Astrocyte of the hippocampus (primary cell): ENCODE results near the gene SMIM12.
A peak's percentile ranks its signal among the peaks of the same experiment; 100 is the strongest.
"Not testable (repeated sequence)": the region's sequence is repeated elsewhere in the genome, so short reads cannot be mapped to it uniquely, and the experiment has no call there.

ENCODE experiments used
- DNase-seq: peaks from one replicate; pipeline ENCODE4 v3.0.0; 2011; ENCODE audit warnings: low read depth, low spot score

Gene SMIM12

DNA sequence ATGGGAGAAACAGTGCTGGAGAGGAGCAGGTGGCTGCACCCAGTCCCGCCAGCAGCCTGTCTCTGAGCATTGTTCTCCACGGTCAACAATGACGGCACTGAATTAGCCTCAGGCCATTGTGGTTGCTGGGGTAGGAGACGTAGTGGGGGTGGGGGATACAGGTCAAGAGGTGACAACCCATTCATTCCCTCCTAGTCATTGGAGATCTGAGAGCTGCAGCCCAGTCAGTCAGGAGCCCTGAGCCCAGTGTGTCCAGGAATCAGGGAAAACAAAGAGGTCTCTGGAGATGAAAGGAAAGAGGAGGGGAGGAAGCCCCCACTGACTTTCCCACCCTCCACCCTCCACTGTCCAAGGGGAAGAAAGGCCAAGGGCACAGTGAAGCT, 15.3 kb downstream of the SMIM12 start:
- no peak for DNase-seq

DNA sequence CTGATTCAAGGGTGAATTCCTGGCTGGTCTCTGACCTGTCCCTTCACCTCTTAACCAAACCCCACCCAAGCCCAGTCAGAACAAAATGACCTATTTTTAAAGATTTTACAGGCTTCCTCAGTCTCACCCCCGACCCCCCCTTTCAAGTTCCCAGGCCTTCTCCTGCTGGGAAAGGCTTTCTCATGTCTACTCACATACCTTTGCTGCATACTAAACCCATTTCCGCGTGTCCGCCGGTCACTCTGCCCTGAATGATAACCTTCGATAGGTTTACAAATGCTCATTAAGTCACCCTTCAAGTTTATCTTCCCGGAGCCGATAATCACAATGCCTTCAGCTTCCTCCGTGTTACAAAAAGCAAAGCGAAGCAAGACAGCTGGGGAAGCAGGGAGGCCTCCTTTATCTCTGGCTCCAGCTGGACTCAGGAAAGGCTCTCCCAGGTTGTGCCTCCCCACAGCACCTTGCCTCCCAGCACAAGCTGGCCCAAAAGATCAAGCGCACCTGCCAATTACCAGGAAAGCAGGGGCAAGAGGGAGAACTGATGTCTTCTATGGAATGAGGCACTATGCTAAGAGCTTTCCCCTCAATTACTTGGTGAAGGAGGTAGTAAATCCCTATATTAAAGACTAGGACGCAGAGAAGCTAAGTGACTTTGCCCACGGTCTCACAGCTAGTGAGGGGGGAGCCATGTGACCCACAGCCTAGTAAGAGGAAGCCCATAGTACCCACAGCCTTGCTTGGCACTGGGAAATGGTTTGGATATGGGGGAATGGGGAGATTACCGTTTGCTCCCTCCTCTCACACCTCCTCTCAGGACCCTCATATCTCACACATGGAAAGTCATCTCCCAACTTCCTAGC, 15.9 kb downstream of the SMIM12 start:
- DNase-seq: no peak

DNA sequence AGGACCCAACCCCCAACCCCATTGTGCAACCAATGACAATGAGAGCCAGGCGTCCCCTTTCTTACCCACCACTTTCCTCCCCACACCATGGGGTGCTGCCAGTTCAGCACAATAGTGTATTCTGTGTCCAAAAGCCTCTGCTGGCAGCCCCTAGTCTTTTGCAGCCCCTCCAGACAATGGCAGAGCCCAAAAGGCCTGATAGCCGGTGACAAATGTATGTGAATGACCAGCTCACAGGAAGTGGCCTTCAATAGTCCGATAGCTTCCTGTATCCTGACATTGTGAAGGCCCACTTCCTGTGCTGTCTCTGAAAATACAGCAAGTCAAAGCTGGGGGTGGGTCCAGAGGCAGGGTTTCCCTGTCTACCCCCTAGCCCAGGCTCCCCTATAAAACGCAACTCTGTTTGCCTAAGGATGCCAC, 16.6 kb downstream of the SMIM12 start:
- DNase-seq: no peak

DNA sequence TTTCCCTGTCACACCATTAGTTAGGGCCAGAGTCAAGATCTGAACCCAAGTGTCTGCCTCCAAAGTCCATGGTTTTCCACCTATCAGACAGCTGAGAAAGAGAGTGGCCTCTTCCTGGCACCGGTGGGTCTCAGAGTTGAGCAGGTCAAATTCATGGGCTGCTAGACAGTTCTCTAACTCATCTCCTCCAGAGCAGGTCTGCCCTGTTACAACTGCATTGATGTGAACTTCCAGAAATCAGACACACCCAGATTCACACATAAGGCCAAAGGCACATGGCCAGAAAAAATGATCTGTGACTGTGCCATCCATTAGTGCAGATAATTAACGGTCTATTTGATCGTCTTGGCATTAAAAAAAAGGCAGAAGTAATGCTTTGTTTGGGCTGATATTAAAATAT, 17.5 kb downstream of the SMIM12 start:
- no peak for DNase-seq

DNA sequence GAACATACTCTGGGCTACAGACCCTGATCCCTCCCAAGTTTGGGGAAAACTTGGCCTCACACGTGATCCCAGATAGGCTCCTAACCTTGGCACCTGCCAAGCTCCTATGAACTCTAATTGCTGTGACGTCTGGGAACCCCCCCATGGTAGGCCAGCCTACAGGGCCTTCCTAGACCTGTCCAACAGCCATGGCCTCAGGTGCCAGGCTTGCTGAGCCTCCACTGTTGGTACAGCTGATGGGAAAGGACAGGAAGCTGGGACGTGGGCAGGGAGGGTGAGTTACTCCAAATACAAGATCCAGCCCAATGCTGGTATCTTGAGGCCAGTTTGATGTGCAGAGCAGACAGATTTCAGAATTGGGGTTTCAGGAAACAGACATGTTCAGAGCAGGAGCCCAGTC, 19.1 kb downstream of the SMIM12 start:
- no peak for DNase-seq

DNA sequence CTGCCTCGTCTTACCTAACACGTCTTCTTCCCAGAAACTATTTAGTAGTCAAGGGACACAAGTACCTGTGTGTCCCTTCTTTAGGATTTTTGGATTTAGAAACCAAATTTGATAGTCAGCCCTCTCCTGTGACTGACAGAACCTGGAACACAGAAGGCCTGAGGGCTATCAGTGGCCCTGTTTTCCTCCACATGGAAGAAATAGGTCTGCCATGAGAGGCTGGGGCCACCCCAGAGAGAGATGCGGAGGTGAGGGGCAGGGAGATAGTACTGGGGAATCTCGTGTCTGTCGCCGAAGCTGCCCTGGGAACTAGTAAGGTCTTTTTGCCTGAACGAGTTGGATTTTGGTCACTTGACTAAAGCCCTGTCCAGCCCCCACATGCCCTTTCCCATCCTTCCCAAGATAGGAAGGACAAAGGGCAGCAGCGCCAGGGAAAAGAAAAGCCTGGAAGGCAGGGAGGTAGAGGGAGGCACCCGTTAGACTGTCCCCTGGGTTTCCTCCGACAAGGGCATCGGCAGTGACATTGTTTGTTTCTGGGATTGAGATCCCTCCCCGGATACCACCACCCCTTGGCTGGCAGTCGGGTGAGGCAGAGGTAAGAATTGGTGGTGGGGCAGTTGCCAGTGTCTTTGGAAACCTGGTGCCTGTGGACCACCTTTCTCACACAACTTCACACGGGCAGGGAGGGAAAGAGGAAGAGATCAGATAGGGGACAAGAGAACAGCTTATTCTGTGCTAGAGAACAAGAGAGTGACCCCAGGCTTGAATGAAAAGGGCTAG, 19.8 kb downstream of the SMIM12 start:
- DNase-seq: no peak

DNA sequence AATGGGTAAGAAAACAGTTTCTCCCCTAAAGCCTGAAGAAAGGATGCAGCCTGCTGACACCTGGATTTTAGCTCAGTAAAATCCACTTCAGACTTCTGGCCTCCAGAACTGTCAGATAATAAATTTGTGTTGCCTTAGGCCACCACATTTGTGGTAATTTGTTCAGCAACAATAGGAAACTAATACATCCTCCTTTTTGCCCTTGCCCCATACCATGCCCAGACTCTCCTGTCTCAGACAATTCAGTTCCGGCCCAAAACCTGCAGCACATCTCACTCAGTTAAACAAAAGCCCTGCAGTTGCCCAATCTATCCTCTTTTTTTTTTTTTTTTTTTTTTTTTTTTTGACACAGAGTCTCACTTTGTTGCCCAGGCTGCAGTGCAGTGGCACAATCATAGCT, 25.8 kb downstream of the SMIM12 start:
- no peak for DNase-seq

DNA sequence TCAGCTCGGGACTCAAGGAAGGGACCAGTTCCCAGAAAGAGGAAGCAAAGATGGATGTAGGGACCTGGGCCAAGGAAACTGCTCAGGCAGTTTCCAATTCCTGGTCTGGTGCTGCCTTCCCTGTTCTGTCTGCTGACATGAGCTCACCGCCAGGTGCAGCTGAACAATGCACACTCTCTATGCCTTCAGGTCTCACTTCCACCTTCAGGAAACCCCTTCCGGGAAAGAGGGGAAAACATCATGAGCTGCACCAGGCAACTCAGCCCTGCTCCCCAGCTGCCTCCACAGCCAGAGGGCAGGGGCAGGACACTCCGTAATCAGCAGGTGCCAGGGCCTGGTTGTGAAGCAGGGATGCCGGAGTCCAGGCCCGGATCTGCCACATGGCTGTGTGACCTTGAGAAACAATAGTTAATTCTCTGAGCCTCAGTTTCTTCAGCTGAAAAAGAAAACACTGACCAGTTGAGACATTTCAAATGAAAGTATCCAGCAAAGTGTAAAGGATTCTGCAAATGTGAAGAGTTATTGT, 27.8 kb downstream of the SMIM12 start:
- DNase-seq: no peak

DNA sequence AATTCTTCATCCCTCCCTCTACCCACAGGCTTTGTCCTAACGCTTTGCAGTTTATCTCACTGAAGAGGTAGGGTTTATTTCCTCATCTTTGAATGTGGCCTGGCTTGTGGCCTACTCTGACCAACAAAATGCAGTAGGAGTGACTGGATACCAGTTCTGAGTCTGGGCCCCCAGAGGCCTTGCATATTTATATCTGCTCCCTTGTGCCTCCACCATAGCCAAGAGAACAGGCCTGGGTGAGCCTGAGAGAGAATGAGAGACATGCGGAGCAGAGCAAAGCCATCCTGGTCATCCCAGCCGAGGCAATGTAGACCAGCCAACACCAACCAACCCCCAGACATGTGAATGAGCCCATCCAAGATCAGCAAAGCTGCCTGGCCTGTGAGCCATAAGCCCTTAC, 30.3 kb downstream of the SMIM12 start:
- peak; percentile 79 for DNase-seq

DNA sequence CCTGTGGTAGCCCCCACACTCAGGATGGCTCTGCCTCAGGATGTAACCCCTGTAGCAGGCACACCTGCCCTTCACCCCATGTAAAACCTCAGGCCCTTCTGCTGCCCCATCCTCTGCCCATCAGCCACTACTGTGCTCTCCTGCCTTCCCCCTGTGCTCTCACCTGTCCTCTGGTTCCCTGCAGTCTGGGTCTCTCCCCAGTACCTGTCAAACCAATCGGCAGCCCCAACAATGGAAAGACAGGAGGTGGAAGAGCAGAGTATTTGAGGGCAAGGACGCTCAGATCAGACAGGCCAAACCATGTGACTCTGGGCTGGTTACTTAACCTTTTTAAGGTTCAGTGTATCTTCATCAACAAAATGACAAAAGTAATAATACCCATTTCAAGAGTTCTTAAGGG, 30.9 kb downstream of the SMIM12 start:
- DNase-seq: no peak

DNA sequence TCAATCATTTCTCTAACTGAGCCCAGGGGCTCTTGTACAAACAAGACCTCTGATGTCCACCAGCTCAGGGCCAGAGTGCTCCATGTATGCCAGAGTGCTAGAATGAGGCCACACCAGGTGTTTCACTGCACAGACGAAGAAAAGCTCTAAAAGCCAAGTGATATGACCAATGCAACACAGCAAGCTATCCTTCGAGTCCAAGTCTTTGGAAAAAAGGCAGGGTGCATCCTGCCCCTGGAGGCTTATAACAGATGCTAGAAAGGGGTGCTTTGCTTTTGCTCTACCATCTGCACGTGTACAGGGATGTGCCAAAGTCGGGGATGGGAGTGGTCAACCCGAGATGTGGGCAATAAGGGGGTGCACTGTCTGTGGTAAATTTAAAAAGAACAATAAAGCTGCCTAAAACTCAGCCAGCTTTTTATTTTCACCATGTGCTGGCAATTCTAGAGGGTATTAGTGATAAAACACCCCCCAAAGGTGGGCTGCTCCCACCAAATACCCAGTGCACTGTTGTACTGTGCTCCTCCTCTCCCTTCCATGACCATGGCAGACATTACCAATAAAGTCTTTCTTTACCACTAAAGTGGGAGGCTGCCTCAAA, 32.1 kb downstream of the SMIM12 start:
- DNase-seq: no peak

DNA sequence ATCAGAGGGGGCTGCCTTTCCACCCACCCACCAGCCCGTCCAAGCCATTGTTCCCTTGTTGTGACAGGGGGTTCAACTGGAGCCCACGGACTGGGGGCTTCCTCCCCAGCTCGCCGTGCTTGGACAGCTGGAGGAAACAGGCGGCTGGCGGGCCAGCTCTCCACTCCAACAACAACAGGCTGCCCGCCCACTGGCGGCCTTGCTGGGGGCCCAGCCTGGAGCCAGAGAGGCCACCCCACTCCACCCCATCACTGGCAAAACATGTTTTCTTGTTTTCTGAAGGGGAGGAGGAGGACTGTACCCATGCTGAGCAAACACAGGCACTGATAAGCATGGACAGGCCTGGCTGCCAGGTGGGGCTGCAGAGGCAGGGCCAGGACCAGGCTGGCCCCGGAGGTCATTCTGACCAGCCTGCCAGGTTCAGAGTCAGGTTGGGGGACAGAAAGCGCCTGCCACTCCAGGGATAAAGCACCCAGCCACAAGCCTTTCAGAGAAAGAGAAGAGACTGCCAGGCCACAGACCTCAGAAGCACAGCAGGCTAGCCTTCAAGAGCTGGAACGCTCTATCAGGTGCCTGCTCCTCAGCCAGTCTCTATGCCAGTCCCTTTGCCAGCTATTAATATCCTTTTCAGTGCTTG, 34.0 kb downstream of the SMIM12 start:
- peak; percentile 67 for DNase-seq

DNA sequence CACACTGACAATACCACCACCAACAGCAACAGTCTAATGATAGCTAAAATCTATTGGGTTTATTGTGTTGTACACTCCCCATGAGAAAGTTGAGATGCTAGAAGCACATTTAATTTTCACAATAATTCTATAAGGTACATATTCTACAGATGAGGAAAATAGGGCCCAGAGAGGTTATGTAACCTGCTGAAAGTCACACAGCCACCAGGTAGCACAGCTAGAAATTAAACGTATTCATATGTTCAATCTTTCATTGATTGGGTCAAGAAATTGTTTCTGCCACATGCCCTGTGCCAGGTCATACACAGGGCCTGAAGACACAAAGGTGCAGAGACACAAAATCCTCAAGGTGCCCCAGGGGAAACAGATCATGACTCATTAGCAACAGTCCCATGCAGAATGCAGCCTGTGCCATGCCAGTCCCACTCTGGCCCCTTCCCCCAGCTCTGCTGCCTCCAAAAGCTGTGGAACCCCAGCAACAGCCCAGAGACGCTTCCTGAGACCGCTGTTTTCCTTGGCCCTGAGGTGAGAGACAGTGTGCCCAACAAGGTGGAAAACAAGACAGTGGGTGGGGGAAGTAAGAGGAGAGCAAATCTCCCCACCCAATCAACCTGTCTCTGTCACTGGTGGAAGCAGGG, 34.6 kb downstream of the SMIM12 start:
- no peak for DNase-seq

DNA sequence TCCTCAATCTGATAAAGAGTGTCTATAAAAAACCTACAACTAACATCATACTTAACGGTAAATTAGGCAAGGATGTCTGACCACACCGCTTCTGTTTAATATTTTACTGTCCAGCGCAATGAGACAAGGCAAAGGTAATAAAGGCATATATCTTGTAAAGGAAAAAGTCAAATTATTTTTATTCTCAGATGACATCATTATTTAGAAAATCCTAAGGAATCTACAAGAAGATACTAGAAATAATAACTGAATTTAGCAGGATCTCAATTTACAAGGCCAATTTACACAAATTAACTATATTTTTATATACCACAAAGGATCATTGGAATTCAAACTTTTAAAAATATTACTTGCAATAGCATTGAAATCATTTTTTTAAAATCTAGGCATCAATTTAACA, 37.3 kb downstream of the SMIM12 start:
- DNase-seq: no peak

DNA sequence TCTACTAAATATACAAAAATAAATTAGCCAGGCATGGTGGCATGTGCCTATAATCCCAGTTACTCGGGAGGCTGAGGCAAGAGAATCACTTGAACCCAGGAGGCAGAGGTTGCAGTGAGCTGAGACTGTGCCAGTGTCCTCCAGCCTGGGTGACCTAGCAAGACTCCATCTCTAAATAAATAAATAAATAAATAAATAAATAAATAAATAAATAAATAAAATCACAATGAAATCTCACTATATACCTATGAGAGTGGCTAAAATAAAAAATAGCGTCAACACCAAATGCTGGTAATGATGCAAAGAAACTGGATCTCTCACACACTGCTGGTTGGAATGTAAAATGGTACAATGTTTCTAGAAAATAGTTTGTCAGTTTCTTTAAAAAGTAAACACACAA, 40.7 kb downstream of the SMIM12 start:
- not testable (repeated sequence) for DNase-seq

DNA sequence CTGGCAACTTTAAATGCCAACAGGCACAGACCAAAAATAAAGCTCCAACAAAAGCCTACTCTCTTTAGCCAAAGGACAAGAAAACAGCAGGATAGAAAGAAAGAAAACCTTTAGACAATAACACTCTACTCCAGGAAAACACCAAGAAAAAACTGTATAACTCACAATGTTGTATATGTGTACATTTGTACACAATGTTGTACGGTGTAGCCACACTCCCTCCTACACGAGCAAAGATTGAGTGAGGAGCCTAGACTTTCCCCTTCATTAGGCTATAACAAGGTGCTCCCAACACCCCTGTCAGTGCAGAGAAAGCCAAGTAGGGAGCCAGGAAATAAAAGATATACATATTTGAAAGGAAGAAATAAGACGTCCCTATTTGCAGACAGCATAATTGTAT, 42.8 kb downstream of the SMIM12 start:
- no peak for DNase-seq

DNA sequence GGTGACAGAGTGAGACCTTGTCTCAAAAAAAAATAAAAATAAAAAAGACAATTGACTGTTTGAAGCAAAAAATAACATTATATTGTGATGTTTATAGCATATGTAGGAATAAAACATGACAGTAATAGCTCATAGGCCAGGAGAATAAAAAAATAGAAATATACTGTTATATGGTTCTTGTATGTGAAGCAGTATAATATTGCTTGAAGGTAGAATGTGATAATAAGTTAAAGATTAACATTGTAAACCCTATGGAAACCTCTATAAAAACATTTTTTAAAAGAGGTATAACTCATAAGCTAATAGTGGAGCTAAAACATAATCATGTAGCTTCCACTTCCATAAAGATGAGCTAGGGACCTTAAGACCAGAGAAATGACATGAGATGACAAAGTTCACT, 43.2 kb downstream of the SMIM12 start:
- DNase-seq: no peak

DNA sequence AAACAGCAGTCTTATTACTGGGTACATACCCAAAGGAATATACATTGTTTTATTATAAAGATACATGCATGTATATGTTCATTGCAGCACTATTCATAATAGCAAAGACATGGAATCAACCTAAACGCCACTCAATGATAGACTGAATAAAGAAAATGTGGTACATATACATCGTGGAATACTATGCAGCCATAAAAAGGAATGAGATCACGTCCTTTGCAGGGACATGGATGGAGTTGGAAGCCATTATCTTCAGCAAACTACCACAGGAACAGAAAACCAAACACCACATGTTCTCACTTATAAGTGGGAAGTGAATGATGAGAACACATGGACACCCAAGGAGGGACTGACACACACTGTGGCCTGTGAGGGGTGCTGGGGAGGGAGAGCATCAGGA, 48.8 kb downstream of the SMIM12 start:
- DNase-seq: not testable (repeated sequence)

DNA sequence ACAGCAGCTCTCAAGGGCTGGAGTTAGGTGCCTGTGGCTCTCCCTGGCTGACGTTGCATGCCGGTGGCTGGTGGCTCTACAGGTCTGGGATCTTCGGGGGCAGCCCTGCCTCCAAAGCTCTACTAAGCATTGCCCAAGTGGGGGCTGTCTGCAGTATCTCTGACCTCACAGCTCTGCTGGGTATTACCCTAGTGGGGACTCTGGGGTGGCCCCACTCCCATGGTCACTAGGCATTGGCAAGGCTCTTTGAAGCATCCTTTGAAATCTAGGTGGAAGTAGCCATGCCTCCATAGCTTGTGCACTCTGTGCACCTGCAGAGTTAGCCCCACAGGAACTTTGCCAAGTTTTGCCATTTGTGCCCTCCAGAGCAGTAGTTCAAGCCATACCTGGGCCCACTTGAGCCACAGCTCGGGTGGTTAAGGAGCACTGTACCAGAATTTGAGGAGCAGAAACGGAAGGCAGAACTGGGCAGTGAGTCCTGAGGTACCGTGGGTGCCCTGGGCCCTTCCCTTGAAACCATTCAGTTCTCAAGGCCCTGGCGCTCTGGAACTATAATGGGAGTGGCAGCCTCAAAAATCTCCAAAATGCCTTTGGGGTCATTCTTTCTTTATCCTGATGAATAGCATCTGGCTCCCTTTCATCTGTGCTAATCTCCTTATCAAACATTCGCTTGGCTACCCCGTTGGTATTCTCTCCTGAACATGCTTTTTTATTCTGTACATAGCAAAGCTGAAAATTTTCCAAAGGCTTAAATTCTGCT, 51.3 kb downstream of the SMIM12 start:
- DNase-seq: peak; percentile 81

DNA sequence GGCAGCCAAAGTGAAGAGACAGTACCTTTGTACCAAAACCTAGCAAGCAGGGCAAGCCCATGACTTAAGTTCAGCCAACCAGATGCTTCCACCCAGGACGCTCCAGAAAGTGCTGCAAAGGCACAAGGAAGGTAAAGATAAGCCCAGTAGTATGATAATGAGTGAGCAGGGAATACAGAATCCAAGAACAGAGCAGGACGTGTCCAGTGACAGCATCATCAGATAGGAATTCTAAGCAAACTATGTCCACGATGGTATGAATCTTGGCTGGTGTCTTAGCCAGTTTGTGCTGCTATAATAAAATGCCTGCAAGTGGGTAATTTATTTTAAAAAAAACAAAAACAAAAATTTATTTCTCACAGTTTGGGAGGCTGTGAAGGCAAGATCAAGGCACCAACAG, 53.2 kb downstream of the SMIM12 start:
- peak; percentile 68 for DNase-seq

DNA sequence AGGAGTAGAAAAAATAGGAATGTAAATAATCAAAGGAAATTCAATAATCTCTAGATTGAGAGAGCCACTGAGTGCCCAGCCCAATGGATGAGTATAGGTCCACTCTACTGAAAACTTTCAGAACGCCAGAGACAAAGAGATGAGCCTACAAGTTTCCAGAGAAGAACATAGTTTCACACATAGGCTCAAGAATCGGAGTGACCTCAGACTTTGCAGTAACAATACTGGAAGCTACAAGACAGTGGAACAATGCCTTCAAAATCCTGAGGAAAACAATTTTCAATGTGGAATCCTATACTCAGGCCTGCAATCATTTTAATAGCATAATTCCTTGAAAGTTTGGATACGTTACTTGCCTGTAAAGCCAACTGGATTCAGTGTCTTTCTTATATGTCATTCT, 55.8 kb downstream of the SMIM12 start:
- no peak for DNase-seq
